Activated CD8-positive, alpha-beta memory T cell treated with anti-CD3 and anti-CD28 coated beads, Interleukin-2, amount 50 U/mL, for 48 hours (primary cell): ENCODE data around the gene ZNF516.

ENCODE experiments used
- DNase-seq: peaks from one replicate; pipeline ENCODE4 v3.0.0-alpha.2; 2020

Gene ZNF516

GRCh38 chr18:76452357-76452756 is 42.7 kb downstream of the ZNF516 start:
- DNase-seq, result peak; percentile 33

- peak; percentile 48 for DNase-seq
These were observed 43.4 kb downstream of the ZNF516 start for GRCh38 chr18:76451396-76452331.

DNA sequence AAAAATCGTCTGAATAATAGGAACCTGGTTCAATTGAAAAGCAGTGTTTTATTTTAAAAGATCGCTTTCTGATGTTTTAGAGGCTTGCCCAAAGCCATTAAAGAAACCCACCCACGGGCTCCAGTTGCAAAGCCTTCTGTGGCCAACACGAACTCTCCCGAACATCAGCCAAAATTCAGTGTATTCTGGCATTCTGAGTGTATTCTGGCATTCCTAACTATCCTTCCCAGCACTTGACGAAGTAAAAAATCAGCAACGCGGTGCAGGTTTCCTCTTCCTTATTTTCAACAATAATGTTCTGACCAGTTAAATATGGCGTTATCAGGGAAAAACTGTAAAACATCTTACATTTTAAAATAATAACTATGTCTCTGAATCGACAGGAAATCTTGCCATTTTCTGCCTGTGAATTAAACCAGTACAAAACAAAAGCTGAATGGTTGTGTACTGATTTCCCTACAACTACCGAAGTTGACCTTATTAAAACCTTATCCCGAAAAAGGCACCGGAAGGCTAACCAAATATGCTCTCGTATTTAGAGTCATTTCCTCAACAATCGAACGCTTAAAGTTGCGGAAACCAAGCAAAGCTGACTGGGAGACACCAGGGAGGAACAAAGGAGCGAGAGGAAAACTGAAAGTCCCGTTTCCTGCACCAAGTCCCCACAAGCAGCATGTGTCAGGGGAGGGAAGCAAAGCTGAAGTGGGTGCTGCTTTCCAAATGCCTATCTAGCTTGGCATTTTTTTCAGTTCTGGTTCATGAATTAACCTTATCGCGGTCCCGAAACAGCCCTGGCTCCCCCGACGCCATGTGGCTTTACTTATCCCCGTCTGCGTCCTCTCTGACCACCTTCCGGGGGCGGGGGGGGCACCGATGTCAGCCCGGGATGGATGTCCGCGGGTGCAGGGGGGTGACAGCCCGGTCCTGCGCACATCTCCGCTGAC is 44.3 kb downstream of the ZNF516 start:
- DNase-seq, result peak; percentile 59

DNA sequence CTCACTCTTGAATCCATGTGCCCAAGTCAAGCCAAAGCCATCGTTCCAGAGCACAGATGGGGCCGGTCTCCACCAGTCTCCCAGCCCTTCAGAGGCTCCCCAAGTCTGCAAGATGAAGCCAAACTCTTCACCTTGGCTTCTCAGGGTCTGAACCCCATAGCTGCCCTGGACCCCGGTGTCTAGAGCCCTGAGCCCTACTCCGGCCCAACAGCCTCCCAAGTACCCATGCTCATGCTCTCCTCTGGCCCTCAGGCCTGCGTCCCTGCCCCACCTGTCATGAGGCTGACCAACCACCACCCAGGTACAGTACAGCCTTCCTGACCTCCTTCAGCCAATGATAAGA is 46.0 kb downstream of the ZNF516 start:
- DNase-seq, result peak; percentile 40

- DNase-seq, result peak; percentile 41
These were observed 46.6 kb downstream of the ZNF516 start for GRCh38 chr18:76448256-76449110.

DNA sequence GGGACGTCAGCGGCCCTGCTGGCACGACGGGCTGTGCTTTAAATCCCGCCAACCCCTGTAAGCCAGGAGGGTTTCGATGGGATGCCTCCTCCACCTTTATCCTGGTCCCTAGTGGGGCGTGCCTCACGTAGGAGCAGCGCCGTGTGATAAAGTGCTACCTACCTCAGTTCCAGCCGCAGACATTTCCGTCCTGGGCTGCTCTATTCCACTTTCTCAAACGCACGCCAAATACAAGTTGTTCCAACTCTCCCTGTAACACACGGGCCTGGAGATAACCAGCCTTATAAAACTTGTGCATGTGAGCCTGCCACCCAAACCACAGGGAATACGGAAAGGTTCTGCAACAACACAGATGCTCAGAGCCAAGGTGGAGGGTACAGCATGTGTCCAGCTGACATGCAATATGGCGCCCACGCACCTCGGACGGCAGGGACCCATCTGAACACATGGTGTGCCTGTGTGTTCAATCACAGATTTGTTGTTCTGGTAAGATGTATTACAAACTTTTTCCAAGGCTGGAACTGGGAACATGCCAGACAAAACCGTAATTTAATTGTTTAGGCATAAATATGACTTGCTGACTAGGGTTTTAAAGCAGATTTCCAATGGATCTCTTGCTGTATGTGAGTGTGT is 47.7 kb downstream of the ZNF516 start:
- DNase-seq, result peak; percentile 33

DNA sequence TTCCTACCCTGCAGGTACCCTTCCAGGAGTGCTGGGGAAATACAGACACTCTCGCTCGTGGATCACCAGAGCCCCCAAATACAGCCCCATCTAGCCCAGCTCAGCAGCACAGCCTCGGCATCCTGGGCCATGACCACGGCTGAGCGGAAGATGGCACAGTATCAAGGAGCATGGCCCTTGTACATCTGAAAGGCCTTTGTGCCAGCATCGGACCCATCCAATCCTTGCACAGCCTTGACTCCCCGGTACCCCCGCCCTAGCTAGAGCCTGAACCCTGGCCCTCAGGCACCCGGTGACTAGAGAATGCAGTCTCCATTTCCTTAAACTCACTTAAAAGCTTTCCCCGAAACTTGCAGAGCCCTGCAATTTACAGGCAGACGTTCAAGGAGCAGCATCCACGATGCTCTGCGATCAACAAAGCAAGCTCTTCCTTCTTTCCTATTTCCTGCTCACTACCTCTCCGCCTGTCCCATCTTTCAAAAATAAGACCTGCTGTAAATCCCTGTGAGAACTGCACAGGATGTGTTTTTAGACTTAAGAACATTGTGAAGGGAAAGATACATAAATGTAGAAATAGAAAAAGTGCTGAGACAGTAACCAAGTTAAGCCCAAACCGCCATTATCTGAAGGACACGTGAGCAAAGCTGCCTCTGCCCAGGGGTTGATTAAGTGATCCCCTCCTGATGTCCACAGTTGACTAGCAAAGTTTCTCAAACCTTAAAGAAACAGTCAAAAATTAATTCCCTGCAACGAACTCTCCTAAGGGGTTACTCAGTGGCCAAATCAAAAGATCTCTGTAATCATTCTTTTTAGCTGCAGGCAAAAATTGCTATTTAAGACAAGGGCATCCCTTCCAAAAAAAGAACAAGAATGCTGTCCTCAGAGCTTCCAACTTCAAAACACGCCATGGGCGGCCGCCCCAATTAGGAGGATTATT is 48.5 kb downstream of the ZNF516 start:
- peak; percentile 39 for DNase-seq

DNA sequence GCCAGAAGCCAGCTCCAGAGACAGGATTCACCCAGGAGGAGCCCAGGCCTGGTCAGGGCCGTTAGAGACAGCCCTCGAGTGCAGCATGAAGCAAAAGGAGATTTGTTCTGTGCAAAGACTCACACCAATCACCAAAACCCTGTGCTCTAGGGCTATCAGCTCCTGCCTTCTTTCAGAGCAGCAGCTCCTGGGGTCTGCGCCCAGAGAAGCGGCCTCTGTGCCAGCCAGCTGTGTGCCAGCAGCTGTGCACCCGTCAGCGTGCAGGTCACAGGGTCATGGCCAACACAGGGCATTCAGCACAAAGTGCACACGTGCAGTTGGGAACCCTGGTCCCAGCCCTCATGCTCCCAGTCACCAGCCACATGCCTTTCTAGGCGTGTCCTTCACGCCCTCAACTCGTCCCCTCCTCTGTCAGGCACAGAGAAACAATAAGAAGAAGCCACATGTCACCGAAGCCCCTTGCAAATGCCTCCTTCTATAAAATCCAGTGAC is 49.3 kb downstream of the ZNF516 start:
- peak; percentile 44 for DNase-seq

GRCh38 chr18:76445275-76445674 is 49.8 kb downstream of the ZNF516 start:
- DNase-seq, result no peak

GRCh38 chr18:76444446-76445105 is 50.5 kb downstream of the ZNF516 start:
- no peak for DNase-seq

GRCh38 chr18:76443519-76444445 is 51.3 kb downstream of the ZNF516 start:
- DNase-seq, result no peak

- peak; percentile 34 for DNase-seq
These were observed 52.5 kb downstream of the ZNF516 start for GRCh38 chr18:76442413-76443171.

DNA sequence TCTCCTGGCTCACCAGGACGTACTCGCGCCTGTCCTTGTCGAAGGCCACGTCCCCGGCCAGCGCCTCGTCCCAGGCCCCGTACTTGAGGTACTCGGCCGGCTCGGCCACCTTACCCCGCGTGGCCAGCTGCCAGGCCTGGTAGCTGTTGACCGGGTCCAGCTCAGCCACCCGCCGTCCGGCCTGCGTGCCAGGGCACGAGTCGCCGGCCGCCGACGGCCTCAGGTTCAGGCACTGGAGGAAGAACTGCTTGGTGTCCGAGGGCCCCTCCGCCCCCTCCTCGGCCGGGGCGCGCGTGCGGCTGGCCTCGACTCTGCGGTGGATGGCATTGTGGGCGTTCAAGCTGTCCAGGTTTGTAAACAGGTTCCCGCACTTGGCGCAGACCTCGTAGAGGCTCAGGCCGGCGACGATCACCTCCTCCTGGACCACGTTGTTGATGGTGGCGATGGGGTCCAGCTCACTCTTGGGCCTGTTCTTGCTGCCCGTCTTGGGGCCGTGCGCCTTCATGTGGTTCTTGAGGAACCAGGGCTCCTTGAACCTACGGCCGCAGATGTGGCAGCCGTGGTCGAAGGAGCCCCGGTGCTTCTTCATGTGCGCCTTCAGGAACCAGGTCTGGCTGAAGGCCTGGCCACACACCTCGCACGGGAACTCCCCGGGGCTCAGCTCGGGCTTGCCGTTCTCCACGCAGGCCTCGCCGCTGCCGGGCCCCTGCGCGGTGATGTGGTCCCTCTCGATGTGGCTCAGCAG is 53.2 kb downstream of the ZNF516 start:
- DNase-seq, result peak; percentile 42

DNA sequence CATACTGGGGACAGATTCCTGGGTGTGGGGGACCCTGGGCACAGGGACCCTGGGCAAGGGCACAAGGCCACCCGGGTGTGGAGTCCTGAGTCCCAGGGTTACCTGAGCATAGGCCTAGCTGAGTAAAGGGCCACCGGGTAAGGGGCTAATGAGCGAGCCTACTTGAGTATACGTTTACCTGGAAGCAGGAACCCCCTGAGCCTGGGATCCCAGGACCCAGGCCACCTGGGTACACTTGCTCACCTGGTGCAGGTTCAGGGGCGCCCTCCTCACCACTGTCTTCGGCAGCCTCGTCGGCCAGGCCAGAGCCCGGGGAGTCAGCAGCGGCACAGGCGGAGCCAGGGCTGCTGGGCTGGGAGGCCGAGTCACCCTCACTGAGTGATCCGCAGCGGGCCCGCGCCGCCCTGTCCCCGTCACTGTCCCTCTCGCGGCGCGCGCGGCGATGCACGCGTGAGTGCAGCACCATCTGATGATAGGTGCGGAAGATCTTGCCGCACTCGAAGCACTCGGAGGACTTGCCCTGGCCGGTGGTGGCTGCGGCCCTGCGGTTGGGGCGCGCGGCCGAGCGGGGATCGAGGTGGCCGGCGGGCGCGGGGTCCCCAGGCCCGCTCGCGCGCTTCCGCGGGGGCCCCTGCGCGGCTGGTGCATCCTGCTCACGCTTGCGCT is 53.9 kb downstream of the ZNF516 start:
- peak; percentile 42 for DNase-seq

DNA sequence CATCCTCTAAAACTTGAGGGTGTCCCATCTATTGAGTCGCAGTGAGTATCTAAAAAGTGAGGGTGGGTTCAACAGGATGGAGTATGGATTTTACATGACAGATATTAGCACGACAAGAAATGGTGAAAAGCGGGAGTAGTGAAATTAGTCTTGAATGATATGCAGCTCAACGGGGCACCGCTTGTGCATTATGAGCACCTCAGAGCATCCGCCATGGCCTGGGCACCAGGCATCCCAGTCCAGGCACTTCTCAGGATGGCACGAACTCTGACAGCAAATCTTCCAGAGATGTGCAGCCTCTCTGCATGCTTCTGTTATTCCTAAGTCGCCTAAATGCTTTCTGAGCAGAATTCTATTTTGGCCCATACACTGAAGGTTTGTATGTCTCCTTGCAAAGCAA is 57.1 kb downstream of the ZNF516 start:
- DNase-seq, result no peak

DNA sequence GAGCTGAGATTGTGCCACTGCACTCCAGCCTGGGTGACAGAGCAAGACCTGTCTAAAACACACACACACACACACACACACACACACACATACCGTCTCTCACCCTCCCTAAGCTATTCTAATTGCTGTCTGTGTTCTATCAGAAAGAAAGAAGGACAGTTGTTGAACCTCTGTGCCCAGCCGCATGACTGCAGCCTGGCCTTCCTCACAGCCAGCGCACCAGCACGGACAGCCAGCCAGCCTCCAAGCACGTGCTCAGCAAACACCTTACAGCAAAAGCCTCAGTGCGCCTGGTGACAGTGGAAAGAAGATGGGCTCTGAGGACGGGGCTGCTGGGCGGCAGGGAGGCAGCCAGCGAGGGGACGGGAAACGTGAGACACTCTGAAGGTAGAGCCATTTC is 58.0 kb downstream of the ZNF516 start:
- no peak for DNase-seq

- DNase-seq, result no peak
These were observed 58.7 kb downstream of the ZNF516 start for GRCh38 chr18:76436342-76436741.
